ENCODE data around the gene FBXO46. TPM values are rescaled to one million over a fixed set of nuclear protein-coding genes. Genes with fewer than 3 reads are reported as not detected.

The FBXO46 gene
- total and polyA plus RNA-seq, 8 donors = 12.6 to 19.2 (median 16.9) TPM

GRCh38 chr19:45778010-45778661 lies 47.4 kb upstream of the FBXO46 start:
- no peak overlapping the region for H3K27ac ChIP-seq
- peaks cover 0 to 92% of the 10 kb centered on the region in 2 donors for H3K27me3 ChIP-seq
- ATAC-seq (no peak), DNase-seq (peak in 1 of 4 donors; percentile 63)
- peaks cover 0 to 29% of the 10 kb centered on the region in 2 donors for H3K36me3 ChIP-seq
- TF ChIP-seq CTCF (IDR thresholded peaks at IDR 0.05) = no peak
- H3K9me3 ChIP-seq = no peaks in the 10 kb centered on the region
- H3K4me3 ChIP-seq = no peak overlapping the region
- peaks cover 8 to 37% of the 10 kb centered on the region in 2 donors for H3K4me1 ChIP-seq
- intact Hi-C loops (cut with DNase I) = no loop called here

GRCh38 chr19:45777395-45777961 lies 46.8 kb upstream of the FBXO46 start:
- no peak overlapping the region for H3K27ac ChIP-seq
- H3K27me3 ChIP-seq = peaks cover 0 to 92% of the 10 kb centered on the region in 2 donors
- peaks cover 8 to 37% of the 10 kb centered on the region in 2 donors for H3K4me1 ChIP-seq
- TF ChIP-seq CTCF (IDR thresholded peaks at IDR 0.05) = no peak
- H3K9me3 ChIP-seq = no peaks in the 10 kb centered on the region
- intact Hi-C loops (cut with DNase I) = no loop called here
- ATAC-seq (no peak), DNase-seq (peak in 1 of 4 donors; percentile 72)
- H3K36me3 ChIP-seq = peaks cover 0 to 35% of the 10 kb centered on the region in 2 donors
- H3K4me3 ChIP-seq = no peak overlapping the region

GRCh38 chr19:45774765-45775164 lies 44.1 kb upstream of the FBXO46 start:
- Histone ChIP-seq H3K9me3 (no peaks in the 10 kb centered on the region), H3K27ac (no peak overlapping the region), H3K4me1 (peaks cover 3 to 27% of the 10 kb centered on the region in 2 donors), H3K4me3 (no peak overlapping the region), H3K27me3 (peaks cover 0 to 92% of the 10 kb centered on the region in 2 donors), H3K36me3 (peaks cover 0 to 35% of the 10 kb centered on the region in 2 donors)
- DNase-seq (peak in 1 of 4 donors; percentile 41), ATAC-seq (no peak)
- no peak for TF ChIP-seq CTCF (IDR thresholded peaks at IDR 0.05)
- intact Hi-C loops (cut with DNase I) = no loop called here

GRCh38 chr19:45773384-45773783 lies 42.7 kb upstream of the FBXO46 start:
- H3K27ac ChIP-seq = no peak overlapping the region
- no peak for DNase-seq
- intact Hi-C loops (cut with DNase I) = no loop called here
- H3K4me1 ChIP-seq = peaks cover 3 to 28% of the 10 kb centered on the region in 2 donors
- peaks cover 0 to 35% of the 10 kb centered on the region in 2 donors for H3K36me3 ChIP-seq
- peaks cover 0 to 92% of the 10 kb centered on the region in 2 donors for H3K27me3 ChIP-seq
- H3K9me3 ChIP-seq = no peaks in the 10 kb centered on the region
- ATAC-seq = no peak
- H3K4me3 ChIP-seq = no peak overlapping the region
- no peak for TF ChIP-seq CTCF (IDR thresholded peaks at IDR 0.05)

- TF ChIP-seq CTCF (IDR thresholded peaks at IDR 0.05) = no peak
- Histone ChIP-seq H3K27me3 (peaks cover 0 to 92% of the 10 kb centered on the region in 2 donors), H3K36me3 (peaks cover 0 to 33% of the 10 kb centered on the region in 2 donors), H3K9me3 (no peaks in the 10 kb centered on the region), H3K4me1 (peaks cover 3 to 33% of the 10 kb centered on the region in 2 donors), H3K4me3 (no peak overlapping the region), H3K27ac (no peak overlapping the region)
- intact Hi-C loops (cut with DNase I) = no loop called here
- no peak for ATAC-seq
- no peak for DNase-seq
Measured at GRCh38 chr19:45772912-45773311, 42.2 kb upstream of the FBXO46 start.

Data from left lung (tissue), 10 donors.